ENCODE measurements around the gene SPEG.

The SPEG gene

DNA sequence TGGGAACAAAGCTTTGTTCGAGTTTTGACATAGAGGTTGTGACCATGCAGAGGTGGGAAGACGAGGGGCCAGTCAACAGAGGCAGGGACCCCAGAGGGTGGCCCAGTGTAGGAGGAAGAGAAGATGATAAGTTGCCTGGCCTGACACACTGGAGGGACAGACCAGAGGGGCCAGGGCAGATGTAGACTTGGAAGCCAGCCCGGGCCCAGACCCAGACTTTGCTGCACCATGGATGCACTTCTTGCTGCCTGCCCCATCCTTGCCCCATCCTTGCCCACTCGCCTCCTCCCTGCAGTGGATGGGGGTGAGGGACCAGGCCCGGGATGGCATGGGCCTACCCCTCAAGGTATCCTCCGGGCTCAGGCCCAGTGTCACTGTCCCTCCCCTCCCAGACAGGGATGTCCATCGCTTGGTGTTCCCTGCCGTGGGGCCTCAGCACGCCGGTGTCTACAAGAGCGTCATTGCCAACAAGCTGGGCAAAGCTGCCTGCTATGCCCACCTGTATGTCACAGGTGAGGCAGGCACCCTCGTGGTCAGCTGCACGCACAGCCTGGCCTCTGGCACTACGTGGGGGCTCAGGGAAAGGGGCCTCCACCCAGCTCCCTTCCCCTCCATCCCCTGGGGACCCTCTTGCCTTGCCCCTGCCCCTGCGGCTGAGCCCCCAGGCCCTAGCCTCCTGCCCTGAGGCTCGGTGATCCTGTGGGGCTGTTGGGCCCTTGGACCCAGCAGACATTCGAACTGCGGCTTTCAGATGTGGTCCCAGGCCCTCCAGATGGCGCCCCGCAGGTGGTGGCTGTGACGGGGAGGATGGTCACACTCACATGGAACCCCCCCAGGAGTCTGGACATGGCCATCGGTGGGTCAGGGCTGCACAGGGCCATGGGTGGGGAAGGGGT, 37.1 kb downstream of the SPEG start:
- no peak for DNase-seq (ENCODE audit: low read depth)
- no peak overlapping the region for H3K4me3 ChIP-seq (ENCODE audit: low read depth, low read length)

DNA sequence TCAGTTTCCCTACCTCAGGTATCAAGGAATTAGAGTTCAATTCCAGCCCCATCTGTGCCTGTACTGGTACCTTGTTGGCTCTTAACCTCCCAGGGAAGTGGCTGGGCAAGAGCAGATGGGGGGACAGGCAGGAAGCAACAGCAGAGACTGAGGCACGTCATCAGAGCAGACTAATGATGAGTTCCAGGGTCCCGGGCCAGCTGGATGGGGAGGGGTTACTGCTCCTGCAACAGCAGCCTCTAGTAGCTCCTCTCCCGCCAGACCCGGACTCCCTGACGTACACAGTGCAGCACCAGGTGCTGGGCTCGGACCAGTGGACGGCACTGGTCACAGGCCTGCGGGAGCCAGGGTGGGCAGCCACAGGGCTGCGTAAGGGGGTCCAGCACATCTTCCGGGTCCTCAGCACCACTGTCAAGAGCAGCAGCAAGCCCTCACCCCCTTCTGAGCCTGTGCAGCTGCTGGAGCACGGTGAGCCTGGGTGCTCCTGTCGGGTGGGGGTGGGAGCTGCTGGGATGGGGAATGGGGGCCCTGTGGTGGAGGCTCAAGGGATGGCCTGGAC, 38.1 kb downstream of the SPEG start:
- H3K4me3 ChIP-seq (ENCODE audit: low read depth, low read length): no peak overlapping the region
- no peak for DNase-seq (ENCODE audit: low read depth)

DNA sequence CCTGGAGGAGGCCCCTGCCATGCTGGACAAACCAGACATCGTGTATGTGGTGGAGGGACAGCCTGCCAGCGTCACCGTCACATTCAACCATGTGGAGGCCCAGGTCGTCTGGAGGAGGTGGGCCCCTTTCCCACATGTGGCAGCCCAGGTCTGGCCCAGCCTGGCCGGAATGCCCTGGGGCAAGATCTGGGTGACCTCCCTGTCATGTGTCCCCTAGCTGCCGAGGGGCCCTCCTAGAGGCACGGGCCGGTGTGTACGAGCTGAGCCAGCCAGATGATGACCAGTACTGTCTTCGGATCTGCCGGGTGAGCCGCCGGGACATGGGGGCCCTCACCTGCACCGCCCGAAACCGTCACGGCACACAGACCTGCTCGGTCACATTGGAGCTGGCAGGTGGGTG, 38.9 kb downstream of the SPEG start:
- DNase-seq (ENCODE audit: low read depth): no peak
- H3K4me3 ChIP-seq (ENCODE audit: low read depth, low read length): no peak overlapping the region

GRCh38 chr2:219474285-219475060, 39.8 kb downstream of the SPEG start:
- DNase-seq (ENCODE audit: low read depth): no peak
- no peak overlapping the region for H3K4me3 ChIP-seq (ENCODE audit: low read depth, low read length)

GRCh38 chr2:219475278-219475677, 40.6 kb downstream of the SPEG start:
- no peak for DNase-seq (ENCODE audit: low read depth)
- no peak overlapping the region for H3K4me3 ChIP-seq (ENCODE audit: low read depth, low read length)

DNA sequence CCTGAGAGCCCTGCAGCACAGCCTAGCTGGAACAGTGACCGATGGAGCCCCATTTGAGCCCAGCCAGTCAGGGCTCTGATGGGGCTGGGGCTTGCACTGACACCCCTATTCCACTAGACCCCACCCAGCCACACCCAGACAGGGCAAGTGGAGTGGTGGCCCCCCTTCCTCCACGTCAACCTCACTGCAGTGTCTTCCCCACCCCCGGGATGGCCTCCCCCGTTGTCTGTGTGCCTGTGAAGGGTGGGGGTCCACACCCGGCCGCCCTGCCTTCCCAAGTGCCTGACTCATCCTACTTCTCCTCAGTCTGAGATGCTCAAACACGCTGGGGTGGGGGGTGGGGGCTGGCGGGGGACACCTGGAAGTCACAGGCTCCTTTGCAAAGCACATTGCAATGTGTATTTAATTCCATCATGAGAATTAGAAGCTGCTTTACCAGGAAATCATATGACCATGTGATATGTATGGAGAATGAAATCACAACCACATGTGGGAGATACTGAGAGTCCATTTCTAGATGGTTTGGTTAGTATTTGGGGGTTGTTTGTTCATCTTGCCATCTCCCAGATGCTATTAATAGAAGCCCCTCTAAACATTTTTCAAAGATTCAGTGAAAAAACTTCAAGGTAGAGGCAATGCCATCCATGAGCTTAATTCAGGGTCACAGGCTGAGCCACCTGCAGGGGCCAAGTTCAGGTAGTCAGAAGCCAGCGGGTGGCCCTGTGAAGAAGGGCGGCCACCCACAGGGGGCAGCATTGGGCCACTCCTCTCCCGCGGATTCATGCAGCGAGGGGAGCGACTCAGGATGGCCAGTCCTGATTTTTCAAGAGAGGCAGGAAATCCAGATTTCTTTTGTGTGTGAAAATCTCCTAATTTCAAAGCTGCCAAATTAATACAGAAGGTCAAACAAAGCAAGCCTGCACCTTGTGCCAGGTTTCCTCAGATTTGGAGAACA, 41.3 kb downstream of the SPEG start:
- no peak for DNase-seq (ENCODE audit: low read depth)
- no peak overlapping the region for H3K4me3 ChIP-seq (ENCODE audit: low read depth, low read length)

GRCh38 chr2:219476652-219477151, 42.1 kb downstream of the SPEG start:
- H3K4me3 ChIP-seq (ENCODE audit: low read depth, low read length): no peak overlapping the region
- DNase-seq (ENCODE audit: low read depth): no peak

DNA sequence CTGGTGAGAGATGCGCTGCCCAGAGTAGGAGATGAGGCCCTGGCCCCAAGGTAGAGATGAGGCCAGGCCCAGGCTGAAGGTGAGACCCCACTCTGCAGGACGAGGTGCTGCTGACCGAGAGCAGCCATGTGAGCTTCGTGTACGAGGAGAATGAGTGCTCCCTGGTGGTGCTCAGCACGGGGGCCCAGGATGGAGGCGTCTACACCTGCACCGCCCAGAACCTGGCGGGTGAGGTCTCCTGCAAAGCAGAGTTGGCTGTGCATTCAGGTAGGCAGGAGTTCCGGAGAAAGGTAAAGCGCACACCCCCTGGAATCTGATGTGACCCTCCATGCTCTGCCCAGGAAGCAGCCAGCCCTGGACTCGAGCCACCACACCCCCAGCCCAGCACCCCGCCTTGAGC, 42.5 kb downstream of the SPEG start:
- no peak overlapping the region for H3K4me3 ChIP-seq (ENCODE audit: low read depth, low read length)
- no peak for DNase-seq (ENCODE audit: low read depth)

- H3K4me3 ChIP-seq (ENCODE audit: low read depth, low read length): no peak overlapping the region
- no peak for DNase-seq (ENCODE audit: low read depth)
Measured at GRCh38 chr2:219477815-219478214, 43.2 kb downstream of the SPEG start.

DNA sequence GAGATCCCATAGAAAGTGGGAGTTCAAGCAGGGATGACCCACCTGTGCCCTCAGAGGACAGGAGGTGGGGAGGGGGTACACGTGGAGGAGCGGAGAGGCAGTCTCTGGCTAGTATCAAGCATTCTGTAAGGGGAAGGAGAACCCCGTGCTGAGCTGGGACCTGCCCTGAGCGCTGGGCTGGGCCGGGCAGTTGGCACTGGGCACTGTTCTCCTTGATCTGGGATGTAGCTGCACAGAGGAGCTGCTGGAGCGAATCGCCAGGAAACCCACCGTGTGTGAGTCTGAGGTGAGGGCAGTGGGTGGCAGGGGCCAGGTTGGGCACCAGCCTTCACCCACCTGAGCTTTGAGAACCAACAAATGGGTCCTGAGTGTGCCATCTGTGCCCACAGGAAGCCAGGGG, 44.3 kb downstream of the SPEG start:
- DNase-seq (ENCODE audit: low read depth): no peak
- H3K4me3 ChIP-seq (ENCODE audit: low read depth, low read length): no peak overlapping the region

GRCh38 chr2:219480004-219480403, 45.4 kb downstream of the SPEG start:
- H3K4me3 ChIP-seq (ENCODE audit: low read depth, low read length): no peak overlapping the region
- DNase-seq (ENCODE audit: low read depth): no peak

GRCh38 chr2:219482674-219483405, 48.2 kb downstream of the SPEG start:
- H3K4me3 ChIP-seq (ENCODE audit: low read depth, low read length): no peak overlapping the region
- DNase-seq (ENCODE audit: low read depth): no peak

DNA sequence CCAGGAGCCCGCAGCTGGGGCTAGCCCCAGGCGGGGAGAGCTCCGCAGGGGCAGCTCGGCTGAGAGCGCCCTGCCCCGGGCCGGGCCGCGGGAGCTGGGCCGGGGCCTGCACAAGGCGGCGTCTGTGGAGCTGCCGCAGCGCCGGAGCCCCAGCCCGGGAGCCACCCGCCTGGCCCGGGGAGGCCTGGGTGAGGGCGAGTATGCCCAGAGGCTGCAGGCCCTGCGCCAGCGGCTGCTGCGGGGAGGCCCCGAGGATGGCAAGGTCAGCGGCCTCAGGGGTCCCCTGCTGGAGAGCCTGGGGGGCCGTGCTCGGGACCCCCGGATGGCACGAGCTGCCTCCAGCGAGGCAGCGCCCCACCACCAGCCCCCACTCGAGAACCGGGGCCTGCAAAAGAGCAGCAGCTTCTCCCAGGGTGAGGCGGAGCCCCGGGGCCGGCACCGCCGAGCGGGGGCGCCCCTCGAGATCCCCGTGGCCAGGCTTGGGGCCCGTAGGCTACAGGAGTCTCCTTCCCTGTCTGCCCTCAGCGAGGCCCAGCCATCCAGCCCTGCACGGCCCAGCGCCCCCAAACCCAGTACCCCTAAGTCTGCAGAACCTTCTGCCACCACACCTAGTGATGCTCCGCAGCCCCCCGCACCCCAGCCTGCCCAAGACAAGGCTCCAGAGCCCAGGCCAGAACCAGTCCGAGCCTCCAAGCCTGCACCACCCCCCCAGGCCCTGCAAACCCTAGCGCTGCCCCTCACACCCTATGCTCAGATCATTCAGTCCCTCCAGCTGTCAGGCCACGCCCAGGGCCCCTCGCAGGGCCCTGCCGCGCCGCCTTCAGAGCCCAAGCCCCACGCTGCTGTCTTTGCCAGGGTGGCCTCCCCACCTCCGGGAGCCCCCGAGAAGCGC, 49.1 kb downstream of the SPEG start:
- no peak overlapping the region for H3K4me3 ChIP-seq (ENCODE audit: low read depth, low read length)
- DNase-seq (ENCODE audit: low read depth): no peak

- no peak for DNase-seq (ENCODE audit: low read depth)
- peak overlapping the region; percentile 21 for H3K4me3 ChIP-seq (ENCODE audit: low read depth, low read length)
Measured at GRCh38 chr2:219484343-219485200, 49.9 kb downstream of the SPEG start.

GRCh38 chr2:219485201-219485580, 50.5 kb downstream of the SPEG start:
- DNase-seq (ENCODE audit: low read depth): no peak
- H3K4me3 ChIP-seq (ENCODE audit: low read depth, low read length): no peak overlapping the region

DNA sequence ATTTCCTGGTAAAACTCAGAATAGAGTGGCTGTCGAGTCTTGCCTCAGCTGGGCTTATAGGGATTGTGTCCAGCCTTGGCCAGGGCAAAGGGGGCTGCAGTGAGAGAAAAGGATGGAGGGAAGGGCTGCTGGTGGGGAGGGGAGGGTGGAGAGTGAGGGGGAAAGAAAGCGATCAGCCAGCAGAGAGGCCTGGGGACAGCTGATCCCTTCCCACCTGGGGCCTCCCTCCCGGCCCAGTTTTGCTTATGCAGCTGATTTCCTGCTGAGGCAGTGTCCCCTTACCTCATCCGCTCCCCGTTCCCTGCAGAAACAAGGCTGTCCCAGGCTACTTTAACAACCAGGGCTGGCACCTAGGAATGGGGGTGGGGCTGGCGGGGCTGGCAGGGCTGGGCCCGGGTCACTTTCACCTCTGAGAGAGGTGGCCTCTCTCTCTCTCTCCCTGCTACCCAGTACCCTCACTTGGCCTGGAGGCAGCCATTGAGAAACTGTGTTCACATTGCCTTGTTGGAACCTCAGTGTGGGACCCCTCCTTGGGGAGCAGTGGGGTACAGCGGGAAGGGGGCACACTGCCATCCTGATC, 51.8 kb downstream of the SPEG start:
- DNase-seq (ENCODE audit: low read depth): no peak
- H3K4me3 ChIP-seq (ENCODE audit: low read depth, low read length): no peak overlapping the region

All from skeletal muscle cell (primary cell).